T-cell (primary cell): ENCODE measurements around the gene RIMBP3C. TPM values are rescaled to one million over a fixed set of nuclear protein-coding genes. Genes with fewer than 3 reads are reported as not detected.
A peak's percentile ranks its signal among the peaks of the same experiment; 100 is the strongest.
"Not testable (repeated sequence)": the region's sequence is repeated elsewhere in the genome, so short reads cannot be mapped to it uniquely, and the experiment has no call there.

Experiments used
- ATAC-seq, 4 experiments: fragments of 200-7000 bp in 3 of 4; fragments of 150-1000 bp in 1 of 4; cut with Tn5 transposase; replicated peaks in 1 of 4; 1 replicate in 3 of 4; 2 replicates in 1 of 4; pipeline ENCODE4 v1.10.0; 2021; ENCODE audit warnings: moderate library complexity in 3 of 4, mild to moderate bottlenecking in 2 of 4, moderate number of reproducible peaks in 1 of 4
- CTCF ChIA-PET, 2 donors: fragments of 300-600 bp; sonication (Branson Sonifier 250); formaldehyde crosslinking; loops; one replicate each; lab custom pipeline; 2022; ENCODE audit warnings: antibody characterized with exemption in 2 of 2; lab: Charles Lee
- POLR2A ChIA-PET, 2 donors: fragments of 300-600 bp; sonication (Branson Sonifier 250); formaldehyde crosslinking; loops; one replicate each; lab custom pipeline; 2022; ENCODE audit warnings: antibody characterized with exemption in 2 of 2; lab: Charles Lee
- DNase-seq, 35 experiments: peaks; one replicate each; pipeline versions ENCODE4 v3.0.0 to v3.0.0-alpha.2; 2013 to 2023
- H3K27ac ChIP-seq: one replicate; pipeline ENCODE4 v1.5.1; 2013; ENCODE audit warnings: low read length
- H3K27me3 ChIP-seq, 2 experiments: replicated peaks in 1 of 2; 1 replicate in 1 of 2; 2 replicates in 1 of 2; pipeline versions ENCODE4 v1.6.1 to v1.7.0; 2013; ENCODE audit warnings: low read length in 1 of 2, mixed read lengths in 1 of 2; ENCODE audit not compliant: control insufficient read depth in 2 of 2, insufficient read depth in 2 of 2; ENCODE audit errors: extremely low read depth in 1 of 2
- H3K36me3 ChIP-seq, 2 donors: 1 replicate in 1 of 2; 2 replicates in 1 of 2; pipeline versions ENCODE4 v1.6.1 to v1.7.0; 2013; ENCODE audit warnings: low read length in 1 of 2; ENCODE audit not compliant: control insufficient read depth in 2 of 2, insufficient read depth in 1 of 2; ENCODE audit errors: extremely low read depth in 1 of 2
- H3K4me1 ChIP-seq, 2 experiments: 1 replicate in 1 of 2; 2 replicates in 1 of 2; pipeline versions ENCODE4 v1.6.1 to v1.7.0; 2013; ENCODE audit warnings: low read length in 2 of 2, mixed read lengths in 1 of 2; ENCODE audit not compliant: insufficient read depth in 2 of 2, control insufficient read depth in 1 of 2; ENCODE audit errors: extremely low read depth in 1 of 2
- H3K4me3 ChIP-seq, 2 donors: 1 replicate in 1 of 2; 2 replicates in 1 of 2; pipeline versions ENCODE4 v1.5.1 to v1.7.0; 2013; ENCODE audit warnings: mild to moderate bottlenecking in 2 of 2, low read length in 1 of 2, moderate library complexity in 1 of 2; ENCODE audit not compliant: control insufficient read depth in 1 of 2; ENCODE audit errors: extremely low read depth in 1 of 2
- H3K9me3 ChIP-seq: 2 replicates; pipeline ENCODE4 v1.7.0; 2013
- H3K27ac Mint-ChIP-seq, 2 donors: one replicate each; pipeline ENCODE4 v1.8.0; 2020 to 2021; ENCODE audit warnings: mild to moderate bottlenecking in 2 of 2, mixed read lengths in 2 of 2
- H3K27me3 Mint-ChIP-seq, 2 donors: one replicate each; pipeline ENCODE4 v1.8.0; 2021 to 2022; ENCODE audit warnings: mixed read lengths in 2 of 2
- H3K36me3 Mint-ChIP-seq: one replicate; pipeline ENCODE4 v1.8.0; 2021; ENCODE audit warnings: mixed read lengths
- H3K4me1 Mint-ChIP-seq, 3 donors: one replicate each; pipeline ENCODE4 v1.8.0; 2020 to 2022; ENCODE audit warnings: mixed read lengths in 3 of 3, mild to moderate bottlenecking in 1 of 3
- H3K4me3 Mint-ChIP-seq, 3 donors: one replicate each; pipeline ENCODE4 v1.8.0; 2020 to 2022; ENCODE audit warnings: mild to moderate bottlenecking in 3 of 3, mixed read lengths in 3 of 3, moderate library complexity in 3 of 3
- H3K9me3 Mint-ChIP-seq, 3 donors: one replicate each; pipeline ENCODE4 v1.8.0; 2020 to 2022; ENCODE audit warnings: mixed read lengths in 3 of 3
- WGBS: methylation state at CpG from one replicate; pipeline ENCODE4 v1.1.5; 2013; ENCODE audit warnings: missing lambda C conversion rate; ENCODE audit not compliant: insufficient coverage; 5-methylcytosine and 5-hydroxymethylcytosine counted together
- total RNA-seq, 35 experiments: library from RNA in 6 of 35; stranded (reverse) in 6 of 35; fragments of 120-200 nt in 1 of 35; gene quantifications; one replicate each; pipeline versions ENCODE4 v1.2.1 to v1.2.4 and lab custom pipeline; 2013 to 2026

RIMBP3C gene
- total RNA-seq, 5 donors from 2014 or later (not counting 1 experiment from before 2014, with no cell fraction given), result 2.8 to 4.7 (median 3.9) TPM; not detected in 2

GRCh38 chr22:21532863-21533648 is 18.2 kb downstream of the RIMBP3C start:
- H3K9me3 ChIP-seq, H3K4me3 Mint-ChIP-seq, H3K27ac Mint-ChIP-seq, H3K36me3 Mint-ChIP-seq, H3K4me1 ChIP-seq, CTCF ChIA-PET, POLR2A ChIA-PET, H3K4me3 ChIP-seq, ATAC-seq, H3K36me3 ChIP-seq, DNase-seq, H3K9me3 Mint-ChIP-seq, H3K27ac ChIP-seq, H3K4me1 Mint-ChIP-seq, H3K27me3 ChIP-seq, H3K27me3 Mint-ChIP-seq: not testable (repeated sequence)
- no CpG with 5 or more reads among the region's 20 CpGs for WGBS

GRCh38 chr22:21531525-21531924 is 19.7 kb downstream of the RIMBP3C start:
- H3K27ac ChIP-seq, H3K4me1 Mint-ChIP-seq, DNase-seq, H3K4me1 ChIP-seq, H3K36me3 Mint-ChIP-seq, H3K36me3 ChIP-seq, POLR2A ChIA-PET, H3K27me3 Mint-ChIP-seq, CTCF ChIA-PET, H3K4me3 Mint-ChIP-seq, H3K27ac Mint-ChIP-seq, ATAC-seq, H3K4me3 ChIP-seq, H3K27me3 ChIP-seq, H3K9me3 ChIP-seq, H3K9me3 Mint-ChIP-seq: not testable (repeated sequence)
- WGBS, result no CpG with 5 or more reads among the region's 5 CpGs

GRCh38 chr22:21526705-21527500 is 24.4 kb downstream of the RIMBP3C start:
- H3K9me3 Mint-ChIP-seq, H3K4me1 Mint-ChIP-seq, H3K27me3 Mint-ChIP-seq, H3K4me3 Mint-ChIP-seq, H3K9me3 ChIP-seq, H3K4me1 ChIP-seq, DNase-seq, ATAC-seq, H3K36me3 Mint-ChIP-seq, H3K27ac ChIP-seq, H3K27ac Mint-ChIP-seq, H3K27me3 ChIP-seq, H3K4me3 ChIP-seq, H3K36me3 ChIP-seq, POLR2A ChIA-PET: not testable (repeated sequence)
- CTCF ChIA-PET, result interaction anchor here in 1 of 2 donors (0.6 kb wide), 1 partner anchor 579 kb away, joined by 3 read pairs; no protein-coding TSS in a partner anchor
- no CpG with 5 or more reads among the region's 6 CpGs for WGBS

GRCh38 chr22:21516970-21517764 is 34.1 kb downstream of the RIMBP3C start:
- H3K4me3 Mint-ChIP-seq, H3K36me3 ChIP-seq, H3K27me3 Mint-ChIP-seq, H3K9me3 ChIP-seq, H3K27me3 ChIP-seq, POLR2A ChIA-PET, CTCF ChIA-PET, H3K27ac ChIP-seq, H3K4me1 Mint-ChIP-seq, H3K27ac Mint-ChIP-seq, H3K9me3 Mint-ChIP-seq, H3K4me1 ChIP-seq, H3K36me3 Mint-ChIP-seq, H3K4me3 ChIP-seq: not testable (repeated sequence)
- ATAC-seq, result peak; percentile 79 to 90 (median 85)
- DNase-seq, result peak in 7 of 35 experiments; percentile 8 to 63 (median 43)
- WGBS, result no CpG with 5 or more reads among the region's 115 CpGs

- H3K27me3 ChIP-seq, H3K36me3 ChIP-seq, H3K27ac ChIP-seq, H3K4me1 Mint-ChIP-seq, H3K4me1 ChIP-seq, H3K9me3 Mint-ChIP-seq, H3K4me3 Mint-ChIP-seq, H3K27ac Mint-ChIP-seq, ATAC-seq, POLR2A ChIA-PET, H3K27me3 Mint-ChIP-seq, DNase-seq, H3K36me3 Mint-ChIP-seq, CTCF ChIA-PET, H3K9me3 ChIP-seq, H3K4me3 ChIP-seq: not testable (repeated sequence)
- no CpG with 5 or more reads among the region's 22 CpGs for WGBS
These were observed 34.7 kb downstream of the RIMBP3C start for GRCh38 chr22:21516522-21516921.

GRCh38 chr22:21515234-21515633 is 36.0 kb downstream of the RIMBP3C start:
- H3K27me3 ChIP-seq, ATAC-seq, H3K4me3 Mint-ChIP-seq, H3K4me1 ChIP-seq, H3K36me3 ChIP-seq, H3K9me3 Mint-ChIP-seq, H3K27me3 Mint-ChIP-seq, CTCF ChIA-PET, H3K27ac Mint-ChIP-seq, POLR2A ChIA-PET, H3K27ac ChIP-seq, H3K4me3 ChIP-seq, H3K9me3 ChIP-seq, DNase-seq, H3K36me3 Mint-ChIP-seq, H3K4me1 Mint-ChIP-seq: not testable (repeated sequence)
- no CpG with 5 or more reads among the region's 9 CpGs for WGBS
